SU-DHL-6 (cell line): ENCODE measurements around the gene DNAL4.

Experiments
- H2AFZ ChIP-seq: fragments of 200-600 bp; sonication (generic); 2 replicates; pipeline ENCODE4 v1.6.1; 2014; ENCODE audit warnings: low read depth, mild to moderate bottlenecking, moderate library complexity, mixed read lengths, antibody characterized with exemption, low read length; ENCODE audit not compliant: severe bottlenecking
- H3F3A ChIP-seq: fragments of 200-600 bp; shearing (Covaris generic); 2 replicates; pipeline ENCODE4 v1.6.0; 2016; ENCODE audit warnings: antibody characterized with exemption, mild to moderate bottlenecking; ENCODE audit not compliant: insufficient read depth
- H3K27ac ChIP-seq: fragments of 200-600 bp; sonication (generic); 2 replicates; pipeline ENCODE4 v1.5.1; 2016; ENCODE audit warnings: low read depth, mild to moderate bottlenecking, low read length, moderate library complexity, mixed read lengths
- H3K27me3 ChIP-seq: fragments of 200-600 bp; sonication (generic), shearing (Covaris generic); 2 replicates; pipeline ENCODE4 v1.6.0; 2014; ENCODE audit warnings: mild to moderate bottlenecking, low read length
- H3K36me3 ChIP-seq: fragments of 200-600 bp; sonication (generic); 2 replicates; pipeline ENCODE4 v1.6.1; 2014; ENCODE audit warnings: mild to moderate bottlenecking, low read length, mixed read lengths
- H3K4me2 ChIP-seq: fragments of 300-600, 200-600 bp; shearing (Covaris generic), sonication (generic); 2 replicates; pipeline ENCODE4 v1.6.0; 2014; ENCODE audit warnings: low read length, low read depth, mild to moderate bottlenecking; ENCODE audit not compliant: poor library complexity, severe bottlenecking
- H3K4me3 ChIP-seq: fragments of 200-600 bp; sonication (generic); 2 replicates; pipeline ENCODE4 v1.5.1; 2014; ENCODE audit warnings: antibody characterized with exemption, low read length, mild to moderate bottlenecking, mixed read lengths; ENCODE audit not compliant: insufficient read depth, poor library complexity, severe bottlenecking
- H3K79me2 ChIP-seq: fragments of 200-600 bp; sonication (generic); 2 replicates; pipeline ENCODE4 v1.6.1; 2014; ENCODE audit warnings: mild to moderate bottlenecking, low read length, moderate library complexity; ENCODE audit not compliant: insufficient read depth
- H3K9ac ChIP-seq: fragments of 200-600 bp; sonication (generic); 2 replicates; pipeline ENCODE4 v1.7.0; 2014; ENCODE audit warnings: mild to moderate bottlenecking, low read length
- H3K9me2 ChIP-seq: fragments of 200-600 bp; sonication (generic); replicated peaks from 2 replicates; pipeline ENCODE4 v1.6.1; 2014; ENCODE audit warnings: low read length; ENCODE audit not compliant: insufficient read depth
- H3K9me3 ChIP-seq: fragments of 200-600 bp; sonication (generic); 2 replicates; pipeline ENCODE4 v1.6.1; 2014; ENCODE audit warnings: low read length, mixed read lengths; ENCODE audit not compliant: insufficient read depth
- H4K20me1 ChIP-seq: fragments of 200-600 bp; sonication (generic); 2 replicates; pipeline ENCODE4 v1.6.1; 2014; ENCODE audit warnings: low read depth, mild to moderate bottlenecking, antibody characterized with exemption, low read length, moderate library complexity, mixed read lengths
- EZH2phosphoT487 ChIP-seq: fragments of 200-600 bp; sonication (generic), shearing (Covaris generic); conservative IDR thresholded peaks from 2 replicates; pipeline ENCODE4 v1.6.1; 2018; ENCODE audit warnings: mild to moderate bottlenecking, antibody characterized with exemption, low read length, moderate library complexity, mixed read lengths
- TF ChIP-seq, protein P1 (sequence below): fragments of 200-600 bp; sonication (generic); IDR thresholded peaks from one replicate; pipeline ENCODE4 v1.5.1; 2017; ENCODE audit warnings: antibody characterized with exemption, mild to moderate bottlenecking, low read length, moderate library complexity; ENCODE audit not compliant: insufficient read depth, poor library complexity, severe bottlenecking

The DNAL4 gene

DNA sequence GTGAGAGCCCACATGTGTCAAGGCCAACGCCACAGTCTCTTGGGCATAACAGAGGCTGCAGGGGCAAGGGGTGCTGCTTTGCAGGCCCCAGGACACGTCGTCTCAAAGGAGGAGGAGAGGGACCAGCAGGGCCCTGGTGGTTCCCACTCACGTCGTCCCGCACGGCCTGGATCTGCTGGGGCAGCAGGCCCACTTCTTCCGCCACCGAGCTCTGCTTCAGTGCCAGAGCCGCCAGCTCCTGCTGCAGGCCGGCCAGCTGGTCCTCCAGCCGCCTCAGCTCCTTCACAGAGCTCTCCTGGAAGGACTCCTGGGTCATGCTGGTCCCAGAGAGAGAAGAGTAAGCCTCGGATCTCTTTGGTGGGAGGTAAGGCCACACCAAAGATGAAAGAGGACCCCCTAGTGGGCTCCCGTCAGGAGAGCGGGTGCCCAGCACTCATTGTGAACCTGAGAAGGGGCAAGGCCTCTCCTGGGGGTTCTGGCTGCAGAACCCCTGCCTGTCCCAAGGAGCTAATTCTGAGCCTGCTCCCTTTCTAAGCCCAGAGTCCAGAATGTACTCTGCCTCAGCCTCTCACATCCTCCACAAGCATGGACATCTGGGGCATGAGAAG lies 53.7 kb downstream of the DNAL4 start:
- Histone ChIP-seq H3K36me3 (no peaks in the 10 kb centered on the region; the same call in 1 of the 2 replicates), H3K4me2 (no peak overlapping the region)

DNA sequence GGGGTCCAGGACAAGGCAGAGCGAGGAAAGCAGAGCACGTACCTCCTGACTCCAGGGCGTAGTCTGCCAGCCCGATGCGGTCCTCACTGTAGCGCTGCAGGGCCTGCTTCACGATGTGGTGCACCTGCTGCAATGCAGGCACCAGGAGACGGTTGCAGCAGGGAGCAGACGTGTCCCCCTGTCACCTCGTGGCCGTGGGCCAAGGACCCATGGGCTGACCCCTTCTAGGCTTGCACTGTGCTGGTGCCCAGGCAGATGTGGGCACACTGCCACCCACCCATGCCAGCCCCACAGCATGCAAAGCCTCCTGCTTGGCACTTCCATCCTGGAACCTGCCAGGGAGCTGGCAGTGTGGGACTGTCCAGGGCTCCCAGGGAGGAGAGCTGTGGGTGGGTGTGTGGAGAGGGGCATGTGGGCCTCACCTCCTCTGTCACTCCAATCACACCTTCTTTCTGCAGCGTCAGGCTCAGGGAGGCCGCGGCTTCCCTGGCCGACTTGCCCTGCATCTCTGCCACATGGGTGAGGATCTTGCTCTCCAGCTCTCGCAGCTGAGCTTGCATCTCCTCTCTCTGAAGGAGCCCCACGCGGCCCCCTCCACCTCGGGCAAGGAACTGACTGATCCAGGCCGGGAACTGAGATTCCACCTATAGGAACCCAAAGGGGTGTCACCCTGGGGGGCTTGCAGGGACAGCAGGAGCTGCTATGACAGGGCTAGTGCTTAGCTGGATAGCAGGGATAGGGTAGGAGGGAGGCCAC lies 54.5 kb downstream of the DNAL4 start:
- Histone ChIP-seq H3F3A (0 out of 2 replicates have a peak, but pooled peaks cover 4% of the 10 kb centered on the region), H3K9me3 (no peaks in the 10 kb centered on the region), H3K27me3 (no peaks in the 10 kb centered on the region), H3K27ac (no peak overlapping the region), H3K4me2 (no peak overlapping the region), H3K9me2 (no peaks in the 10 kb centered on the region), H4K20me1 (no peaks in the 10 kb centered on the region), H3K36me3 (no peaks in the 10 kb centered on the region; the same call in 1 of the 2 replicates), H2AFZ (no peak overlapping the region), H3K4me3 (no peak overlapping the region), H3K79me2 (no peaks in the 10 kb centered on the region), H3K9ac (no peak overlapping the region)
- TF ChIP-seq, protein P1, sequence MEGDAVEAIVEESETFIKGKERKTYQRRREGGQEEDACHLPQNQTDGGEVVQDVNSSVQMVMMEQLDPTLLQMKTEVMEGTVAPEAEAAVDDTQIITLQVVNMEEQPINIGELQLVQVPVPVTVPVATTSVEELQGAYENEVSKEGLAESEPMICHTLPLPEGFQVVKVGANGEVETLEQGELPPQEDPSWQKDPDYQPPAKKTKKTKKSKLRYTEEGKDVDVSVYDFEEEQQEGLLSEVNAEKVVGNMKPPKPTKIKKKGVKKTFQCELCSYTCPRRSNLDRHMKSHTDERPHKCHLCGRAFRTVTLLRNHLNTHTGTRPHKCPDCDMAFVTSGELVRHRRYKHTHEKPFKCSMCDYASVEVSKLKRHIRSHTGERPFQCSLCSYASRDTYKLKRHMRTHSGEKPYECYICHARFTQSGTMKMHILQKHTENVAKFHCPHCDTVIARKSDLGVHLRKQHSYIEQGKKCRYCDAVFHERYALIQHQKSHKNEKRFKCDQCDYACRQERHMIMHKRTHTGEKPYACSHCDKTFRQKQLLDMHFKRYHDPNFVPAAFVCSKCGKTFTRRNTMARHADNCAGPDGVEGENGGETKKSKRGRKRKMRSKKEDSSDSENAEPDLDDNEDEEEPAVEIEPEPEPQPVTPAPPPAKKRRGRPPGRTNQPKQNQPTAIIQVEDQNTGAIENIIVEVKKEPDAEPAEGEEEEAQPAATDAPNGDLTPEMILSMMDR = no peak
- no peak for TF ChIP-seq EZH2phosphoT487

More for the DNA sequence above, 53.7 kb downstream of the DNAL4 start:
- no peaks in the 10 kb centered on the region for H3K9me2 ChIP-seq
- 0 out of 2 replicates have a peak, but pooled peaks cover 1% of the 10 kb centered on the region for H3F3A ChIP-seq
- H3K9me3 ChIP-seq = no peaks in the 10 kb centered on the region
- no peak overlapping the region for H3K27ac ChIP-seq
- TF ChIP-seq, protein P1 = no peak
- no peak for TF ChIP-seq EZH2phosphoT487
- H2AFZ ChIP-seq = no peak overlapping the region
- no peaks in the 10 kb centered on the region for H3K27me3 ChIP-seq
- H4K20me1 ChIP-seq = no peaks in the 10 kb centered on the region
- H3K79me2 ChIP-seq = no peaks in the 10 kb centered on the region
- H3K4me3 ChIP-seq = no peak overlapping the region
- no peak overlapping the region for H3K9ac ChIP-seq

DNA sequence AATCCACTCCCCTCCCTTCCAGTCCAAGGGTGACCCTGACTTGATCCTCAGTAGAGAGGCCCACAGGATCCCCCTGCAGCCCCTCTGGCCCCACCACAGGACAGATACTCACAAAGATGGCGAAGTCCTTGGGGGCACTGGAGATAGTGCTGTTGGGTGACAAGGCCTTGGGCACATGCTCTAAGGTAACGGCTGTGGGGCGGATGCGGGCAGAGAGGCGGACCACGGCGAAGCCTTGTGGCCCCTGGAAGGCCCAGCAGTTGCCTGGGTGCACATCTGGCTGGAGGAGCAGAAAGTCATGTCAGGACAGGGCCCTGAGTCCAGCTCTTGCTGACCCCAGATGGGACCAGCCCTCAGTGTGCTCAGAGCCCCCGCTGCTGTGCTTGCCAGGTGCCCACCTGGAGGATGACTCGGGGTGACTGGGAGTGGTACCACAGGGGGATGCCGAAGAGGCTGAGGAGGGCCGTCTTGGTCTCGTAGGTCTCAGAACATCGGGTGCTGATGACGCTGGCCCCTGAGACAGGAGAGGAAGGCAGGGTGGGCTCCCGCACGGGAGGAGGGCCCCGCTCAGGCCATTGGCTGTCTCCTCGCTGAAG lies 55.4 kb downstream of the DNAL4 start:
- Histone ChIP-seq H3K9ac (no peak overlapping the region), H2AFZ (no peak overlapping the region), H3K4me2 (no peak overlapping the region), H4K20me1 (no peaks in the 10 kb centered on the region), H3K36me3 (no peaks in the 10 kb centered on the region; the same call in 1 of the 2 replicates), H3K4me3 (no peak overlapping the region), H3K9me2 (no peaks in the 10 kb centered on the region), H3K9me3 (no peaks in the 10 kb centered on the region), H3K27ac (no peak overlapping the region), H3F3A (0 out of 2 replicates have a peak, but pooled peaks cover 4% of the 10 kb centered on the region), H3K79me2 (no peaks in the 10 kb centered on the region), H3K27me3 (no peaks in the 10 kb centered on the region)
- TF ChIP-seq, protein P1 = no peak
